H9 (cell line): Measurements from ENCODE around the gene RHOB. TPM values are rescaled to one million over a fixed set of nuclear protein-coding genes. Genes with fewer than 3 reads are reported as not detected.

ENCODE experiments used
- DNase-seq: peaks from one replicate; pipeline ENCODE4 v3.0.0-alpha.2; 2017
- H2AFZ ChIP-seq: one replicate; pipeline ENCODE4 v1.6.1; 2013; ENCODE audit warnings: mild to moderate bottlenecking, low read length, control low read depth, moderate library complexity
- H2AK5ac ChIP-seq: 2 replicates; pipeline ENCODE4 v1.6.1; 2013; ENCODE audit warnings: low read length, control low read depth, mixed read lengths; ENCODE audit not compliant: insufficient read length
- H2BK120ac ChIP-seq: one replicate; pipeline ENCODE4 v1.6.1; 2013; ENCODE audit warnings: low read depth, mild to moderate bottlenecking, low read length, control low read depth, inconsistent platforms; ENCODE audit not compliant: poor library complexity, severe bottlenecking
- H2BK12ac ChIP-seq: 2 replicates; pipeline ENCODE4 v1.6.1; 2013; ENCODE audit warnings: low read length, control low read depth, mixed read lengths, low read depth; ENCODE audit not compliant: insufficient read length
- H2BK15ac ChIP-seq: 2 replicates; pipeline ENCODE4 v1.6.1; 2013; ENCODE audit warnings: low read depth, low read length, control low read depth
- H2BK20ac ChIP-seq: one replicate; pipeline ENCODE4 v1.6.1; 2013; ENCODE audit warnings: low read depth, mild to moderate bottlenecking, low read length, control low read depth, inconsistent platforms; ENCODE audit not compliant: poor library complexity, severe bottlenecking
- H2BK5ac ChIP-seq: 2 replicates; pipeline ENCODE4 v1.6.1; 2013; ENCODE audit warnings: low read length, control low read depth, mixed read lengths; ENCODE audit not compliant: insufficient read length
- H3K14ac ChIP-seq: 2 replicates; pipeline ENCODE4 v1.6.1; 2013; ENCODE audit warnings: low read length, control low read depth; ENCODE audit not compliant: insufficient read depth
- H3K18ac ChIP-seq: 2 replicates; pipeline ENCODE4 v1.6.1; 2013; ENCODE audit warnings: low read depth, mild to moderate bottlenecking, mixed read lengths, low read length, control low read depth; ENCODE audit not compliant: insufficient read length
- H3K23ac ChIP-seq: 2 replicates; pipeline ENCODE4 v1.6.1; 2013; ENCODE audit warnings: low read length, control low read depth, mixed read lengths, low read depth; ENCODE audit not compliant: insufficient read length
- H3K23me2 ChIP-seq: 2 replicates; pipeline ENCODE4 v1.6.1; 2013; ENCODE audit warnings: low read depth, mild to moderate bottlenecking, mixed read lengths, low read length, control low read depth; ENCODE audit not compliant: insufficient read length, poor library complexity, severe bottlenecking
- H3K27ac ChIP-seq: 2 replicates; pipeline ENCODE4 v1.5.1; 2013; ENCODE audit warnings: low read length, control low read depth, mixed read lengths, low read depth; ENCODE audit not compliant: insufficient read length
- H3K27me3 ChIP-seq: 2 replicates; pipeline ENCODE4 v1.6.1; 2013; ENCODE audit warnings: low read length, control low read depth, inconsistent platforms; ENCODE audit not compliant: insufficient read depth
- H3K4ac ChIP-seq: 2 replicates; pipeline ENCODE4 v1.6.1; 2013; ENCODE audit warnings: low read depth, mild to moderate bottlenecking, control low read depth, inconsistent platforms, low read length, moderate library complexity
- H3K4me1 ChIP-seq: 2 replicates; pipeline ENCODE4 v1.6.1; 2013; ENCODE audit warnings: low read length, control low read depth, inconsistent platforms; ENCODE audit not compliant: insufficient read depth
- H3K4me2 ChIP-seq: 2 replicates; pipeline ENCODE4 v1.6.1; 2013; ENCODE audit warnings: low read length, control low read depth, mixed read lengths; ENCODE audit not compliant: insufficient read length, insufficient read depth
- H3K56ac ChIP-seq: 2 replicates; pipeline ENCODE4 v1.6.1; 2013; ENCODE audit warnings: low read depth, mild to moderate bottlenecking, mixed read lengths, low read length, control low read depth; ENCODE audit not compliant: insufficient read length
- H3K79me1 ChIP-seq: 2 replicates; pipeline ENCODE4 v1.6.1; 2013; ENCODE audit warnings: low read depth, mild to moderate bottlenecking, moderate library complexity, low read length, control low read depth, inconsistent platforms; ENCODE audit not compliant: insufficient read depth, poor library complexity, severe bottlenecking
- H3K79me2 ChIP-seq: 2 replicates; pipeline ENCODE4 v1.6.1; 2013; ENCODE audit warnings: low read length, control low read depth, inconsistent platforms; ENCODE audit not compliant: insufficient read depth
- H3K9ac ChIP-seq: 2 replicates; pipeline ENCODE4 v1.6.1; 2013; ENCODE audit warnings: low read length, control low read depth, mixed read lengths; ENCODE audit not compliant: insufficient read length; ENCODE audit errors: extremely low read depth
- H3K9me3 ChIP-seq: one replicate; pipeline ENCODE4 v1.6.1; 2013; ENCODE audit warnings: low read depth, low read length, inconsistent platforms; ENCODE audit not compliant: control insufficient read depth
- H3T11ph ChIP-seq: one replicate; pipeline ENCODE4 v1.6.1; 2013; ENCODE audit warnings: mild to moderate bottlenecking, low read length, control low read depth, inconsistent platforms
- H4K20me1 ChIP-seq: one replicate; pipeline ENCODE4 v1.6.1; 2013; ENCODE audit not compliant: control insufficient read depth, insufficient read length, insufficient read depth
- H4K5ac ChIP-seq: 2 replicates; pipeline ENCODE4 v1.6.1; 2013; ENCODE audit warnings: low read depth, mild to moderate bottlenecking, mixed read lengths, low read length, control low read depth; ENCODE audit not compliant: insufficient read length
- H4K8ac ChIP-seq: replicated peaks from 2 replicates; pipeline ENCODE4 v1.6.1; 2013; ENCODE audit warnings: low read length, control low read depth, mixed read lengths, low read depth; ENCODE audit not compliant: insufficient read length
- H4K91ac ChIP-seq: 2 replicates; pipeline ENCODE4 v1.6.1; 2013; ENCODE audit warnings: low read depth, mild to moderate bottlenecking, moderate library complexity, mixed read lengths, low read length, control low read depth; ENCODE audit not compliant: insufficient read length
- H3K27ac Mint-ChIP-seq, 3 experiments: 2 replicates in 2 of 3; 3 replicates in 1 of 3; pipeline ENCODE4 v1.8.0; 2020 to 2021; ENCODE audit warnings: mixed read lengths in 3 of 3, mild to moderate bottlenecking in 1 of 3, moderate library complexity in 1 of 3
- H3K27me3 Mint-ChIP-seq: 2 replicates; pipeline ENCODE4 v1.8.0; 2021; ENCODE audit warnings: low read depth, mild to moderate bottlenecking, moderate library complexity, mixed read lengths
- H3K36me3 Mint-ChIP-seq, 3 experiments: 2 replicates in 2 of 3; 3 replicates in 1 of 3; pipeline ENCODE4 v1.8.0; 2020 to 2021; ENCODE audit warnings: low read depth in 3 of 3, mixed read lengths in 3 of 3; ENCODE audit not compliant: insufficient read depth in 1 of 3
- H3K4me1 Mint-ChIP-seq, 2 experiments: 2 replicates each; pipeline ENCODE4 v1.8.0; 2020; ENCODE audit warnings: mixed read lengths in 2 of 2
- H3K4me3 Mint-ChIP-seq, 2 experiments: 2 replicates in 1 of 2; 3 replicates in 1 of 2; pipeline ENCODE4 v1.8.0; 2020 to 2021; ENCODE audit warnings: mild to moderate bottlenecking in 2 of 2, mixed read lengths in 2 of 2, moderate library complexity in 1 of 2
- H3K9me3 Mint-ChIP-seq, 2 experiments: 2 replicates in 1 of 2; 3 replicates in 1 of 2; pipeline ENCODE4 v1.8.0; 2020; ENCODE audit warnings: mild to moderate bottlenecking in 2 of 2, mixed read lengths in 2 of 2, moderate library complexity in 1 of 2
- CTCF ChIP-seq: fragments of 200-600 bp; sonication (generic); conservative IDR thresholded peaks from 3 replicates; pipeline ENCODE4 v1.8.0; 2021; ENCODE audit warnings: antibody characterized with exemption, mild to moderate bottlenecking
- WGBS: extraction: QIAGEN DNeasy Blood & Tissue Kit; methylation state at CpG from one replicate; pipeline ENCODE4 v1.1.7; 2013; ENCODE audit warnings: missing lambda C conversion rate, low lambda C conversion rate, mixed read lengths; ENCODE audit not compliant: insufficient read length; ENCODE audit errors: extremely low coverage; 5-methylcytosine and 5-hydroxymethylcytosine counted together
- total RNA-seq: library from RNA; stranded (reverse); gene quantifications from 2 replicates; pipeline ENCODE4 v1.2.1, GENCODE V29; 2021

RHOB gene
- total RNA-seq, 1 experiment from 2014 or later = 10.3 TPM

GRCh38 chr2:20454036-20454981 lies 7.4 kb downstream of the RHOB start:
- Mint-ChIP-seq H3K36me3 (no peaks in the 10 kb centered on the region), H3K27ac (no peak overlapping the region), H3K4me1 (peaks cover 22% of the 10 kb centered on the region in 2 experiments), H3K27me3 (peaks cover 72% of the 10 kb centered on the region), H3K9me3 (no peaks in the 10 kb centered on the region), H3K4me3 (no peak overlapping the region)
- Histone ChIP-seq H3K27ac (no peak overlapping the region), H3K4me2 (no peak overlapping the region), H3K27me3 (no peaks in the 10 kb centered on the region; the same call in 1 of the 2 replicates), H2BK12ac (no peak overlapping the region), H3K9me3 (no peaks in the 10 kb centered on the region), H3K23ac (no peak overlapping the region), H3K79me1 (no peaks in the 10 kb centered on the region), H3T11ph (no peak overlapping the region), H3K79me2 (no peaks in the 10 kb centered on the region), H3K23me2 (no peaks in the 10 kb centered on the region), H2BK5ac (no peak overlapping the region), H3K4ac (no peak overlapping the region), H4K91ac (no peak overlapping the region), H3K9ac (no peak overlapping the region), H2AFZ (no peak overlapping the region), H4K5ac (no peak overlapping the region), H4K20me1 (no peaks in the 10 kb centered on the region), H3K18ac (no peak overlapping the region), H3K56ac (no peak overlapping the region), H3K4me1 (no peaks in the 10 kb centered on the region), H2BK120ac (no peak overlapping the region), H2BK20ac (no peak overlapping the region), H2BK15ac (no peak overlapping the region), H4K8ac (no peak overlapping the region), H3K14ac (no peak overlapping the region), H2AK5ac (no peak overlapping the region)
- no CpG with 5 or more reads among the region's 7 CpGs for WGBS
- no peak for TF ChIP-seq CTCF
- no peak for DNase-seq
